ENCODE measurements around the gene MEF2A. TPM values are rescaled to one million over a fixed set of nuclear protein-coding genes. Genes with fewer than 3 reads are reported as not detected.

The MEF2A gene
- polyA plus RNA-seq, 3 donors = 43.2 to 55.9 (median 55.1) TPM

DNA sequence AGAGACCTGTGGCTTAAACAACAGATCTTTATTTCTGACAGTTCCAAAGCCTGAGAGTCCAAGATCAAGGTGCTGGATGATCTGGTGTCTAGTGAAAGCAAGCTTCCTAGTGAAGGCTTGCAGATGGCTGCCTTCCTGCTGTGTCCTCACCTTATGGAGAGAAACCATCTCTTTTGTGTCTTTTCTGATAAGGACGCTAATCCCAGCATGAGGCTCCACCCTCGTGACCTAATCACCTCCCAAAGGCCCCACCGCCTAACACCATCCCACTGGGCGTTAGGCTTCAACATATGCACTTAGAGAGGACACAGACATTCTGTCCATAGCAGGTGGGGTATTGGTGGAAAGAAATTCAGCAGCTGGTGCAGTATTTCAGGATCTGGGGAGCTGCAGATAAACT, 187.3 kb downstream of the MEF2A start:
- DNase-seq = no peak

DNA sequence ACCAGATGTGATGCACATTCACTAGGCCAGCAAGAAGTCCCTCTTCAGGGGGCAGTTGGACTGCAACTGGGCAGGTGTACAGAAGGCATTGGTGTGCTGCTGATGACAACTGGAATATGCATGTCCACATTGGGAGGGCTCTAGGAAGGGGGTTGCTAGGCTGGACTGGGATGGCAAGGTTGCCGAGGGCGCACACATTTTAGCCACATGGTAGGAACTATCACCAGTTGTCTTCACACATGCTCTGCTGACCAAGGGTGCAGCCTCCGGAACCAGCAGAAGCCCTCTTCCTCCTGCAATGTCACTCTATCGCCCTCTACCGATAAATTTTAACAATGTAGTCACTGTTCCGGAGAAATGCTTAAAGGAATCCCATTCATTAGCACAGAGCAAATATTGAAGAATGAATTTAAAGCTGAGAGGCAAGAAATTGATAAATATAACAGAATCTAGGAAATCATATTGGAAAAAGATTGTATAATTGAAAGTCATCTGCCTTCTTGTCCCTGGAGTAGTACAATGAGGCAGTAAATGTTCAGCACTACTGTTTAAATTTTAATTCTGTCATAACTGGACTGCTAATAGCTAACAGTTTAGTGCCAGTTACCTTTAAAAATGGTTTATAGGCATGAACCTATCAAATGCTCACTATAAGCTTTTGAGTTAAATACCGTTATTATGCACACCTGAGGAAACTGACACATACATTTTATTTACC, 190.1 kb downstream of the MEF2A start:
- peak; percentile 66 for DNase-seq

DNA sequence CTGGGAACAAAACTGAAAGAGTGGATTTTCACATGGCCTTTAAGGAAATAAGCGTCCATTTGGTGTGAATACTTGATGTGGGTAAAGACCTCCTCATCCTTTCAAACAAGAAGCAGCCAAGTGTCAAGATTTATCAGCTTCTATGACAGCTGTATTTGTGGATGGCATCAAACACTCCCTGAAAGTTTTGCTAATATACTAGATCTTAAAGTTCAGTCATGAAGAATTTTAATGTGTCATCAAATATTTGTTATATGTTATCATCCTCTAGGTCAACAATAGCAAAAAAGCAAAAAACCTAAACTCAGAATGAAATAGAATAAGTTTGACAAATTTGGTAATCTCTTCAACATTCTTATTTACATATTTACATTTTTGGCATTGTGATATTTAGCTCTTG, 196.5 kb downstream of the MEF2A start:
- no peak for DNase-seq

DNA sequence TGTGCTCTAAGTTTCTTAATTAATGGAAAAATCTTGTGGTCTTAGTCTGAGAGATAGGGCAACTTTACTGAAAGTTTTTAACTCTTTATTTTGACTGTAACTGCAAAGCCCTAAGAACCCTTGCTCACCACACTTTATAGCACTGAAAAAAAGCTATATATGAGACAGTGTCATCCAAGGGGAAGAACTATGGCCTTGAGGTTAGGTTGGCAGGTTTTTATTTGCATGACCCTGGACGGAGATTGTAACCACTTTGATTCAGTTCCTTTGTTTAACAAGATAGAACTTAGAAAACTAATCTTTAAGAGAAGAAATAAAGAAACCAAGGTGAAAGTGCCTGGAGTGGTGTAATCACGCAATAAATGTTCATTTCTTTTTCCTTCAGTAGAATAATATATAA, 198.0 kb downstream of the MEF2A start:
- no peak for DNase-seq

DNA sequence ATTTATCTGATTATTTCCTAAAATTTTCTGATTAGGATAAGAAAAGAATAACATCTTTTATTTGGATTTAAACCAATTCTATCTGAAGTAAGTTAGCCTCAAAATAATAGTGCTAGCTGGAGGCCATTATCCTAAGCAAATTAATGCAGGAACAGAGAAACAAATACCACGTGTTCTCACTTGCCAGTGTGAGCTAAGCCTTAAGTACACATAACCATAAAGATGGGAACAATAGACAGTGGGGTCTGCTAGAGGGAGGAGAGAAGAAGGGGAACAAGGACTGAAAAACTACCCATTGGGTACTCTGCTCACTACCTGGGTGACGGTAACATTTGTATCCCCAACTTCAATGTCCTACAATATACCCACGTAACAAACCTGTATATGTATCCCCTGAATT, 198.7 kb downstream of the MEF2A start:
- DNase-seq = no peak

Other genes starting within 250 kb of the MEF2A start
- 10 to 100 TPM; 13.5 to 16.5 (median 14.8) TPM for gene LYSMD4, start 167.5 kb downstream of the MEF2A start, polyA plus RNA-seq (ENCODE audit: insufficient read length in 3 of 3)

Data from renal pelvis (tissue), 4 donors.